DMS114 treated with DMSO at 0.1 percent for 48 hours (cell line): Measurements from ENCODE around the gene TBC1D5.

Experiments used
- DNase-seq: peaks from one replicate; lab custom pipeline; 2025; ENCODE audit not compliant: unreplicated experiment; lab: John Stamatoyannopoulos, UW

TBC1D5 gene

GRCh38 chr3:17190353-17191078 is 551.9 kb downstream of the TBC1D5 start:
- DNase-seq: no peak

- DNase-seq: no peak
These were observed 554.1 kb downstream of the TBC1D5 start for GRCh38 chr3:17188378-17188777.

- DNase-seq: no peak
These were observed 554.7 kb downstream of the TBC1D5 start for GRCh38 chr3:17187589-17188184.

- DNase-seq: no peak
These were observed 558.4 kb downstream of the TBC1D5 start for GRCh38 chr3:17183951-17184550.

DNA sequence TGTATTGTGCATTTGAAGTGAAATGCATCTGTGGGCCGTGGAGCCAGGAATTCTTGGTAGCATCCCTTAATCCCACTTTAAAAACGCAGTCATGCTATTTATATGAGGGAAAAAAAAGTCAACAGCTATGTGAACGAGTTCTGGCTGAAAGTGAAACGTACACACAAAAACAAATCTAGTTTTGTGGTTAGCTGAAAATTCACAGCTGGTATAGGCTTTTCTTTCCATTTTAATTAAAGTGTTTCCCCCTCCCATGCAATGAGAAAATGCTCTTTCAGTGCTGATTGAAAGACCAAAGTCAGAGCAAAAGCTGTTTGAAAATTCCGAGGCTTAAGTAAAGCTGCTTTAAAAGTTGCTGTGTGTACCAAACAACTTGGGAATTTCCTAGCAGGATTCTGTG is 560.3 kb downstream of the TBC1D5 start:
- no peak for DNase-seq

DNA sequence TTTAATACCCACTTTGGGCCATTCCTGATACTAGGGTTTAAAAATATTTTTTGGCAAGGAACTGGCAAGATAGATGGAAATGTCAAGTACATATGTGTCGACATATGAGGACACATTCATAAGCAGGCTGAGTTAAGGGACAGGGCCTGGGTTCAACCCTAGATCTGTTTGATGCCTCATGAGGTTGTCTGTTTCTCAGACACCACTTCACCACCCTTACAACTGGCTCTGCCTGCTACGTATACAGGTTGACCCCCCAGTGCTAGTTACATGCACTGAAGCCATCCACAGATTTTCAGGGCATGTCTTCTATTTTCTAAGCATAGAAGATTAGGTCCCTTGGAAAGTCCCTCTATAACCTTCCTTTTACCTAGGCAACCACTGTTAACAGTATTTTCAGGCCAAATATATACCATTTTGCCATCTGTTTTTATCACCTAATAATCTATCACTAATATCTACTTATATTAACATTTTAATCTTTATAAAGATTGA is 561.0 kb downstream of the TBC1D5 start:
- no peak for DNase-seq

- DNase-seq: no peak
These were observed 562.8 kb downstream of the TBC1D5 start for GRCh38 chr3:17179381-17180205.

- DNase-seq: no peak
These were observed 565.7 kb downstream of the TBC1D5 start for GRCh38 chr3:17176757-17177156.

DNA sequence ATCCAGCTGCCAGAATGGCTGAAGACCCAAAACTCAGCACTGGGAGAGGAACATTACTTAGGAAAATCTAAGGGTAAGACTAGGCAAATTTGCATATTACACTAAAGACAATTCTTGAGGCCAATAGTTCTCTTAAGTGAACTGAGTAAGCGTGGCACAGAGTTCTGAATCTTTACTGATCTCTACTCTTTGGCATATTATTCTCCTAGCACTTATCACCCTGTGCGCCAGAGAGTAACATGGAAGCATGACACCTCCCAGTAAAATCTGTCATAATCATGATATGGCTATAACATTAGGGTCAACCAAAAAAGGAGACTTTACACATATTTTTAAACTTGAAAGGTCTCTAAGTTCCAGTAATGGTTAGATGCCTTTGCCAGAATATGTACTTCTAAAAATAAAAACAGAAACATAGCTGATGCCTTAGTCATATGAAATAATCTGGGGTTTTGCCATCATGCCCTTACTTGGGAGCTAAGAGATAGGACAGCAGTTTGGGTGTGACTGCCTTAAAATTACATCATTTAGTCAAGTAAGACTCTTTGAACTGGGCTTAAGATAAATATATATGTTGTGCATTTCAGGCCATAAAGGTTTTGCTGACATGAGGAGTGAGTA is 567.1 kb downstream of the TBC1D5 start:
- no peak for DNase-seq

DNA sequence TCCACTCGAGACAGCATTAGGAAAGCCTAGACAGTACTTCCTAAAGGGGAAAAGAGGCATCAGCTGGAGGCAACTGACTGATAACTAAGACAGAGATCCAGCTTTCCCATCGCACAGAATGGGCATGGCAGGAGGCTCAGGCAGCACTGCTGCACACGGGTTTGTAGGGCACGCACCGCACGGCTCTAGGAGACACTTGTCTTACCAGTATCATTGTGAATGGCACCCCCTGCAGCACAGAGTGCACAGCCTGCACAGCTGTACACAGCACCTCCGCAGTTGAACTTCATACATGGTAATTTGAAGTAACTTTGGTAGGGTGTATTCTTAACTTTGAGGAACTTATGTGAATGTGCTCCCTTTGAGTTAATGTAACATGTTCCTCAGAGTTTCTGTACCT is 576.1 kb downstream of the TBC1D5 start:
- DNase-seq: no peak

GRCh38 chr3:17162116-17162515 is 580.3 kb downstream of the TBC1D5 start:
- DNase-seq: no peak

- no peak for DNase-seq
These were observed 581.8 kb downstream of the TBC1D5 start for GRCh38 chr3:17160597-17160996.

GRCh38 chr3:17158941-17159682 is 583.3 kb downstream of the TBC1D5 start:
- no peak for DNase-seq

GRCh38 chr3:17157713-17158112 is 584.7 kb downstream of the TBC1D5 start:
- DNase-seq: no peak

GRCh38 chr3:17156864-17157263 is 585.6 kb downstream of the TBC1D5 start:
- DNase-seq: no peak

DNA sequence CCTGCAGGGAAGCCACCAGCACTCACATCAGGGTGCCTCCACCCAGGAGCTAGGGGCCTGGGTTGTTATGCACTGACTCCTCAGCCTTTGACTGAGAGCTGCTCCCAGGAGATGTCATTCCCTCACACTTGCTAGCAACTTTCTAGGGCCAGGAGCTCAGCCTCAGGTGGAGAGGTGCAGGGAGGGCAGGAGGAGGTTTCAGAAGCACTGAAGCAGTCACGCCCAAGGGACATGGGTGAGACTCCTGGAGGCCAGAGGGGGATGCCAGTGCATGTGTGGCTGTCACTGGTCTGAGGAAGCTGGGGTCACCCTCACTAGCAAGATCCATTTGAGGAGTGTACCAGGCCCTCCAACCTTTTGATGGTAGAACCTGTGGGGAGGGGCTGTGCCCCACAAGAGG is 586.5 kb downstream of the TBC1D5 start:
- no peak for DNase-seq

GRCh38 chr3:17154941-17155340 is 587.5 kb downstream of the TBC1D5 start:
- DNase-seq: no peak

DNA sequence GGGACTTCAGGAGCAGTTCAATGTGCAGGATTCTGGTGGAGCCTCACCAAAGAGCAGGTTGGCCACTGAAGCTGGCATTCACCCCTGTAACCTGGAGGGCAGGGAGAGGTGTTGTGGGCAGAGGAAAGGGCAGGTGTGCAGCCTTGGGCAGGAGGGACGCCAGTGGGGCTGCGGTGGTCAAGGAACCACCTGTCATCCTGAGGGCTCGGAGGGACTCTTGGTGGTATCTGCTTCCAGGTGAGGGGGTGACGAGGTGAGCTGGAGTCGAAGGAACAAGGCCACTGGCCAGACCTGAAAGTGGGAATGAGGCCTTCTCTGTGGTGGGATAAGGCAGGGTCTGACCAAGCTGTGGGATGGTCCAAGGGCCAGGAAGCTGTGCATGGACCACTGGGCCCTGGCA is 588.2 kb downstream of the TBC1D5 start:
- DNase-seq: no peak

GRCh38 chr3:17153209-17153608 is 589.2 kb downstream of the TBC1D5 start:
- DNase-seq: no peak

DNA sequence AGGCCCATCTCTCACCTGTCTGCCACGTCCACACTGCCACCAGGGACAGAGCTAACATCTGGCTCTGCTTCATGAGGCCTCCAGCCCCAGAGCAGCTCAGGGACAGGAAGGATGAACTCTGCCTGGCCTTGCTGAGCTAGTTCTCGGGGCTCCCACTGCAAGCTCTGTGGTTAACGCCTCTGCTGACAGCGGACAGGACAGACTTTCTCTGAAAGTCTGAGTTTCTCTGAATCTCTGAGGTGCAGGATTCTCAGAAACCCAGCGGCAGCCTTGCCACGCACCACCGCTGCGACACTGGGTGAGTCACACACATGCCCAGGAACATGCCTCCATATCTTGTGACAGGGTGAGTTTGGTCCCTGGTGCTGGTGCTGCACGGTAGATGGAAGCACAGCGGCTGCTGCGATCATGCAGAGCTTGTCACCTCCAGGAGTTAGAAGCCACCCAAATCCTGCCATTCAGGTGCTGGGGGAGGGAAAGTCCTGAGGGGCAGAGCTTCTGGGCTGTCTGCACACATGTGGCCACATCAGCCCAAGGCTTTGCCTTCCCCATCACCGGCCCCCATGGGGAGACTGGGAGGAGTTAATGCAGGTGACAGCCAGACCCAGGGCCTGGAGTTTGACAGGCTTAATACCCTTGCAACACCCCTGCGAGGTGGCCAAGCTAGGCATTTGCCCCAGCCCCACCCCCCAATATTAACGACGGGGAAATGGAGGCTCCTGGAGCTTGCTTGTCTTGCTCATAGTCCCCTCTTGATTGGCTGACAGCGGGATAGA is 590.6 kb downstream of the TBC1D5 start:
- DNase-seq: no peak
